NCI-H2029 treated with DMSO at 0.1 percent for 48 hours (cell line): Measurements from ENCODE around the gene DHRS13.
A peak's percentile ranks its signal among the peaks of the same experiment; 100 is the strongest.

Experiments used
- DNase-seq: peaks from one replicate; lab custom pipeline; 2025; lab: John Stamatoyannopoulos, UW

DHRS13 gene

GRCh38 chr17:28902819-28903545 is at the start of gene DHRS13:
DHRS13 (minus strand) TSS chr17:28903079; CDS start chr17:28902944, 135 bp downstream.
- peak; percentile 64 for DNase-seq

- DNase-seq, result peak; percentile 96
Measured at GRCh38 chr17:28951991-28952975, 49.4 kb upstream of the DHRS13 start.

GRCh38 chr17:28951428-28951990 is 48.6 kb upstream of the DHRS13 start, which contains the start of gene PHF12:
PHF12 (minus strand) TSS chr17:28951518; CDS start chr17:28950960, 558 bp downstream.
- DNase-seq, result peak; percentile 98

- DNase-seq, result no peak
Measured at GRCh38 chr17:28950752-28951427, 48.0 kb upstream of the DHRS13 start.

GRCh38 chr17:28950017-28950751 is 47.3 kb upstream of the DHRS13 start:
- DNase-seq, result no peak

- DNase-seq, result peak; percentile 23
Measured at GRCh38 chr17:28949185-28950016, 46.5 kb upstream of the DHRS13 start.

GRCh38 chr17:28948873-28949184 is 46.0 kb upstream of the DHRS13 start:
- no peak for DNase-seq

GRCh38 chr17:28948342-28948741 is 45.5 kb upstream of the DHRS13 start:
- no peak for DNase-seq

GRCh38 chr17:28947639-28948038 is 44.8 kb upstream of the DHRS13 start:
- no peak for DNase-seq

- DNase-seq, result no peak
Measured at GRCh38 chr17:28946239-28946638, 43.4 kb upstream of the DHRS13 start.

GRCh38 chr17:28944862-28945741 is 42.2 kb upstream of the DHRS13 start:
- no peak for DNase-seq

GRCh38 chr17:28944343-28944742 is 41.5 kb upstream of the DHRS13 start:
- DNase-seq, result no peak

- DNase-seq, result no peak
Measured at GRCh38 chr17:28942925-28943324, 40.0 kb upstream of the DHRS13 start.

- DNase-seq, result no peak
Measured at GRCh38 chr17:28941251-28941650, 38.4 kb upstream of the DHRS13 start.

- no peak for DNase-seq
Measured at GRCh38 chr17:28940675-28941074, 37.8 kb upstream of the DHRS13 start.

GRCh38 chr17:28940142-28940541 is 37.3 kb upstream of the DHRS13 start:
- no peak for DNase-seq

GRCh38 chr17:28938552-28938951 is 35.7 kb upstream of the DHRS13 start:
- DNase-seq, result no peak

- DNase-seq, result no peak
Measured at GRCh38 chr17:28937044-28937729, 34.3 kb upstream of the DHRS13 start.
